HG03342 (cell line): ENCODE results near the gene RCN2.
A peak's percentile ranks its signal among the peaks of the same experiment; 100 is the strongest.

Experiments used
- ATAC-seq: cut with Tn5 transposase; IDR thresholded peaks from one replicate; pipeline ENCODE4 v1.9.1; 2021; ENCODE audit warnings: mild to moderate bottlenecking, moderate library complexity; ENCODE audit not compliant: unreplicated experiment

Gene RCN2

DNA sequence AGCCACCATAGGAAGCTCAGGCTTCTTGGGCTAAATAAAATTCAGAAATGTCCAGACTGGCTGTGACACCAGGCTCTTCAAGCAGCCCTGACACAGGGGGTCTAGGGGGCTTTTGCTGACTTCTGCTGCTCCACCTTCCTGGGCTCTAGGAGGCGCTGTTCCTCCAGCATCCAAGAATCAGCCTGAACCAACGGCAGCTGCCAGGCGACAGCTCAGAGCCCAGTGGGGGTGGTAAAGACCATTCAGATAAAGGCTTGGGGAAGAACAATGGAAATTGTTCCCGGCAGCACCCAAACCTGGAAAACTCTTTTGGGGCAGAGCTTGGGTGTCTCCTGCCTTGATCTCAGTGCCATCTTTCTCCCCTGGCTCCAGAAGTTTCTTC is 41.8 kb downstream of the RCN2 start:
- ATAC-seq = no peak

DNA sequence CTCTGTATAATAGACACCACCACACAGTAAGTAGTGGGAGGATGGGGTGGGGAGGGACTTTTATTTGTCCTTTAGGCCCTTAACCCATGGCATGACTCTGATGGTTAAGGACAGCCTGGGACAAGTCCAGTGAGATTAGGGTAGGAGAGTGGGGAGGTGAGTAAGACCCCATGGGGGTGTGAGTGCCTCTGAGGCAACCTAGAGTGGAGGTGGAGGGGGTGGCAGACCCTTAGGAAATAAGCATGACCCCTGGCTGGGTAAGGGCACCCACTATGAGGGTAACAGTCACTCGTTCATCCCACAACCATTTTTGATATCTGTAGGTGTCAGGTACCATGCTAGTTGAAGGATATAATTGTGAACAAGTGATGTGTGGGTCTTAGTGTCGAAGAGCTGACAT is 42.4 kb downstream of the RCN2 start:
- no peak for ATAC-seq

DNA sequence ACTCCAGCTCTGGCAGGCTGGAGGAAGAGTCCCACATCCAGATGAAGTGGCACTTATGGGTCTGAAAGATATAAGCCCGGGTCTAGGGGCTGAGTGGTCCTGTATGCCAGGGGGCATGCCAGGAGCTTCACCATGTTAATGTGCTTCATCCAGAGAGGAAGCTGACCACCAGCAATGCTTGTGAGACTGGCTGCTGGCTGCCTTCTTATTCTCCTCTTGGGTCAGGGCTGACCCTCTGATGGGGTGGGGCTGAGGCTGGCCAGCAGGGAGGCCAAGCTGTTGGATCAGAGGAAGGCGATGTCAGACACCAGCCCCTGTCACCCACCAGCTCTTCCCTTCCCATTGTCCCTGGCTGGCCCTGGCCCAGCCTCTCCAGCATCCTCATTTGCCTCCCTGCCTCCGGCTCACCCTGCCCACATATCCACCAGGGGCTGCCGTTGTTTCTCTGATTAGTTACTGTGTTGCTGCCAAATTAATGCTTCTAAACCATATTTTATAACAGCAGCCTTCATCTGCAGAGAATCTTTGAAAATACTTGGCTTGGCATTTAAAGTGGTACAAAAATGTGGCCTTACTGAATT is 43.0 kb downstream of the RCN2 start:
- no peak for ATAC-seq

DNA sequence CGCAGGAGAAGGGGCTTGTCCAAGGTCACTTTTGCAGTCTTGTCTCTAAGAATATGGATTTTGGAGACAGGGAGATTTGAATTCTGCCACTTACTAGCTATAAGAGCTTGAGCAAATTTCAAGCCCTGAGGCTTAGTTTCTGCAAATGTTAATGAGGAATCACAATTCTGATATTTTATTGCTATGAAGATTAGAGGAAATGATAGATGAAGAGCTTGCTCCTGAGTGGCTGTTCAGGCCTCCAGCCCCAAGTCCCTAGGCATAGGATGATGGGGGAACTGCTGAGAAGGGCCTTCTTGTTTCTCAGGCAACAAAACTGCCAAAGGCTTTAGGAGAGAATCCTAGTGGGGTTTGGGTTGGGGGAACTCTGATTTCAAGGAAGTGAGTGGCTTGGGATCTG is 44.6 kb downstream of the RCN2 start:
- no peak for ATAC-seq

GRCh38 chr15:76976572-76977270 is 45.2 kb downstream of the RCN2 start:
- ATAC-seq = no peak

GRCh38 chr15:76978522-76979330 is 47.2 kb downstream of the RCN2 start:
- ATAC-seq = no peak

DNA sequence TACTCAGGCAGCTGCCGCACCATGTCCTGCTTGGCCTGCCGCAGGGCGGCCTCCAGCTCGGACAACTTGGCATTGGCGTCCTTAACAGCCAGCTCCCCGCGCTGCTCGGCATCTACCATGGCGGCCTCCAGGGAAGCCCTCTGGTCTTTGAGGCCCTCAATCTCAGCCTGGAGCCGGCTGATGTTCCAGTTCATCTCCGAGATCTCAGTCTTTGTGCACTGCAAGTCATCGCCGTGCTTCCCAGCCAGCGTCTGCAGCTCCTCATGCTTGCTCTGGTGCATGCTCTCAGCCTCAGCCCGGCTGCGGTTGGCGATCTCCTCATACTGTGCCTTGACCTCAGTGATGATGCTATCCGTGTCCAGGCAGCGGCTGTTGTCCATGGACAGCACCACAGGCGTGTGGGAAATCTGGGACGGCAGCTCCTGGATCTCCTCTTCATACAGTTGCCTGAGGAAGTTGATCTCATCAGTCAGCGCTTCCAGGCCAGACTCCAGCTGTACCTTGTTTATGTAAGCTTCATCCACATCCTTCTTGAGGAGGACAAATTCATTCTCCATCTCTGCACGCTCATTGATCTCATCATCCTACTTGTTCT is 47.9 kb downstream of the RCN2 start:
- no peak for ATAC-seq

- ATAC-seq = no peak
Measured at GRCh38 chr15:76979996-76980520, 48.5 kb downstream of the RCN2 start.

- ATAC-seq = no peak
Measured at GRCh38 chr15:76982356-76982755, 50.8 kb downstream of the RCN2 start.

GRCh38 chr15:76982756-76983155 is 51.2 kb downstream of the RCN2 start:
- no peak for ATAC-seq

DNA sequence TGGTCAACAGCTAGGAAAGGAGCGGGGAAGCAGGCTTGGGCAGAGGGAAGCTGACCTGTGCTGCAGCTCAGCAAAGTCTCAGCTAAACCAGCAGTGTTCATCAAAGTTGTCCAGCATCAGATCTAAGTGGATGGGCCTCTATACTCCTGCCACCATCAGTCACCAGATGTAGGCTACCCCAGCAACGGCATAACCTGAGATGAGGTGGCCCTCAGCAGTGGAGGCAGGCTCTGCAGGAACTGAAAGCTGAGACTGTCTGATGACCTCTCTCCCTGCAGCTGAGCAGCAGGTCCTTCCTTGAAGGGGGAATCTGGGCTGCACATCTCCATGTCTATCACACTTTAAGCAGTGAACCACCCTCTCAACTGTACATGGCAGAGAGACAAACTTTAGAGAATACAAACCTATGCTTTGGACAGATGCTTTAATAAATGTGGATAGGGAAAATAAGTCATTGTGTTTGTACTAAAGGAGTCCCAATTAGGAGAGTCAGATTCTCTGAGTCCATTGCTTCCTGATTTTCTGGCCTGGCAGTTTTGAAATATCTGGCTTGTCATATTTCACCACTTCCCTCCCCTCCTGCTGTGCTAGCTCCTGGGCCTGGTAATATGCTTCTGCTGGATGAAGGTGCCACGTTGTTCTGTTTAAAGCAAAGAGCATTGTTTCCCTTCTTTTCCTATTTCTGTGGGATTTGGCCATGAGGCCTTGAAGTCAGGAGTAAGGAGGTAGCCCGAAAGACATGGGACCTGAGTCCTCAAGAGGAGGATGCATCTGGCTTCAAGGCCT is 52.2 kb downstream of the RCN2 start:
- ATAC-seq = no peak

GRCh38 chr15:76986743-76987142 is 55.2 kb downstream of the RCN2 start:
- no peak for ATAC-seq

GRCh38 chr15:76987276-76987675 is 55.7 kb downstream of the RCN2 start:
- no peak for ATAC-seq

GRCh38 chr15:76987896-76988860 is 56.6 kb downstream of the RCN2 start:
- peak; percentile 73 for ATAC-seq

DNA sequence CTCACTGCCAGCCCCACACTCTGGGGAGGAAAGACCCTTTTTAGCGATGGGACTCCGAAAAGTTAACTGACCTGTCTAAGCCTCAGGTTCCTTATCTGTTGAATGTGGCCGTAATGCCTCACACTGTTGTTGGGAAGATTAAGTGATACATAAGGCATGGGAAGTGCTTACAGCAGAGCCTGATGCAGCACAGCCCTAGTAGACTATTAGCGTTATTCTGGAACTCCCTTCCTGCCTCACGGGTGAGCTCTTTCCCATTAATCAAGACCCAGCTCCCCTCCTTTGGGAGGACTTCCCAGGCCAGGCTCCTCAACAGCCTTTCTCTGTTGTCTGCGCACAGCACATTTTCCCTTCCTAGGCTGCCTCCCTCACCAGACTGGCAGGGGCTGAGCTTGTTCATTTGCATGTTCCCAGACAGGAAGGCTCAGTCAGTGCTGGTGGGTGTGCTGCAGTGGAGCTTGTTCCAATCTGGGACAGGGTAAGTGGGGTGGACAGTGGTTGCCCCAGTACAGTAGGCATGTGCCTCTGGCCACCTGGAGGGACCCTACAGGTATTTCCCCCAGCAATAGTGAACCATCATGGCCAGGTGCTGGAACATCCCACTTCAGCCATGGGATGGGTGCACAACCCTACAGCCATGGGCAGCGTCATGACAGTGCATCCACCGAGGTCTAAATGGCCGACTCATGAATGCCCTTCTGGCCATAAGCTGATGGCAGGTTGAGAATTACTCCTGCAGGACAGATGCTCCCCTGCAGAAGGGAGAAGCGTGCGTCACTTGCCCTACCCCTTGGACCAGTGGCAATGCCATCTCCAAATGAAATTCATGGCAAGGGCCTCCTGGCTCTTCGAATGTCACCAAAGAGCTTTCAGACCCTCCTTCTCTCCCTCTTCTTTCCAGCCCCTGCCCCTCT is 57.6 kb downstream of the RCN2 start:
- ATAC-seq = peak; percentile 5

GRCh38 chr15:76991048-76991447 is 59.5 kb downstream of the RCN2 start:
- no peak for ATAC-seq

DNA sequence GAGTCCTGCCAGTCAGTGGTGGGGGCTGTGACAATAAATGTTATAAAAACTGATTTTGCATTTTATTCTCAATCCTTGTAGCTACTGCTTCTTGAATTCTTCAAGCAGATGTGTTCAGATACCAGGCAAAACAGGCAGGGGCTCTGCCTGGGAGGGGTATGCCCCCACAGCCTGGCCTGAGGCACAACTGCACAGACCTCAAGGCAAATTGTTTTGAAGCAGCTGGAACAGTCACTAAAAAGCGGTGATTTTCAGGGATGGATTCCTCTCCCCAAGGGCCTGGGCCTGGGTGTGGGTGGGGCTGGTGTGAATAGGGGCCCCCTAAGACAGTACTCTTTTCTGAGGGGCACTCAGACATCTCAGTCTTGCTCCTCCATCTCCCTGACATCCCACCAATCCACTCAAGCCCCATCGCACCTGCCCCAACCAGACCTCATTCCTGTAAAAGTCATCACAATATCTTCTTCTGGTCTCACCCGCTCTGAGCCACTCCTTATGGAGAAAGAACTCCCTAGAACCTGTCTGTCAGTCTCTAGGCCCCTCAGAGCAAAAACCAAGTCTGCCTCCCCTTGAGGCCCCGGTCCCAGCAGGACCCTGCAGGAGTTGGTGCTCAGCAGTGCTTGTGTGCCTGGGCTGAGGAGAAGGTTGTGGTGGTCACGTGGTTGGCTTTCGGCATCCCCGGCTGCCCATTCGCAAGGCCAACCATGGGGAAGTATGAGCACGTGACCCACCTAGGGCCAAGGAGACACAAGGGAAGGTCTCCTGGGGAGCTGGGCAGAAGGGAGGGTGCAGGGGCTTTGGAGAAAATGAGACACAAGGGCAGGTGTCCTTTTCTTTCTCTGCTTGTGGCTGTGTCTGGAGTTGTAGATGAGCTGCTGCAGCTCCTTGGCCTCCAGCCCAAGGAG is 60.4 kb downstream of the RCN2 start:
- no peak for ATAC-seq
